ENCODE results near the gene FGD4. TPM values are rescaled to one million over a fixed set of nuclear protein-coding genes. Genes with fewer than 3 reads are reported as not detected.

The FGD4 gene
- total RNA-seq, 1 experiment from 2014 or later, result 54.3 TPM

DNA sequence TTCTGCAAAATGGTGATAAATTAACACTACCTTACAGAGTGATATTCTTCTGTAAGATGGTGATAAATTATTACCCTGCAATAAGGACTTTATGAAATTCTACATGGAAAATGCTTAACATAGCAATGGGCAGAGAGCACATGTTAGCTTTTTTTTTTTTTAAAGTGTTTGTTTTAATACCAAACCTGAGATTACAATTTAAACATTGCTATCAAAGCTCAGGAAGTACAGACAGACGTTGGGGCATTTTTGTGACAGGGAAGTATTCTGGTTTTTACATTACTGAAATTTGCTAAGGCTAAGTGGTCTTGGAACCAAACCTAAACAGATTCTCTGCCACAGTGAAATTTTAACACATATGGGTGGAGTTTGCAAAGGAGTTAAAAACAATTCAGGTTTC lies 133.1 kb downstream of the FGD4 start:
- Histone ChIP-seq H2BK15ac (ENCODE audit: low read depth, low read length) (no peak overlapping the region), H3K4ac (ENCODE audit: low read depth, low read length) (no peak overlapping the region), H3K27me3 (ENCODE audit: insufficient read depth, low read length) (no peaks in the 10 kb centered on the region), H3K14ac (ENCODE audit: insufficient read depth, low read length) (no peak overlapping the region), H4K20me1 (ENCODE audit: control insufficient read depth, insufficient read depth, insufficient read length) (no peaks in the 10 kb centered on the region), H3K4me1 (ENCODE audit: insufficient read depth, low read length) (no peaks in the 10 kb centered on the region), H3K4me2 (ENCODE audit: insufficient read depth, insufficient read length, low read length) (no peak overlapping the region), H3K56ac (ENCODE audit: insufficient read length, low read depth, low read length) (no peak overlapping the region), H3K18ac (ENCODE audit: insufficient read length, low read depth, low read length) (no peak overlapping the region), H2BK5ac (ENCODE audit: insufficient read length, low read length) (no peak overlapping the region), H4K5ac (ENCODE audit: insufficient read length, low read depth, low read length) (no peak overlapping the region), H3K9ac (ENCODE audit: extremely low read depth, insufficient read length, low read length) (no peak overlapping the region), H3K23me2 (ENCODE audit: insufficient read length, low read depth, low read length, poor library complexity, severe bottlenecking) (no peaks in the 10 kb centered on the region), H2BK120ac (ENCODE audit: low read depth, low read length, poor library complexity, severe bottlenecking) (no peak overlapping the region), H3T11ph (ENCODE audit: low read length) (no peak overlapping the region), H2BK20ac (ENCODE audit: low read depth, low read length, poor library complexity, severe bottlenecking) (no peak overlapping the region), H3K79me1 (ENCODE audit: insufficient read depth, low read depth, low read length, poor library complexity, severe bottlenecking) (peaks cover 8% of the 10 kb centered on the region), H4K8ac (replicated peaks; ENCODE audit: insufficient read length, low read depth, low read length) (no peak overlapping the region), H3K79me2 (ENCODE audit: insufficient read depth, low read length) (no peaks in the 10 kb centered on the region; the same call in 1 of the 2 replicates), H2AFZ (ENCODE audit: low read length) (no peak overlapping the region), H3K27ac (ENCODE audit: insufficient read length, low read depth, low read length) (no peak overlapping the region), H2BK12ac (ENCODE audit: insufficient read length, low read depth, low read length) (no peak overlapping the region), H4K91ac (ENCODE audit: insufficient read length, low read depth, low read length) (no peak overlapping the region), H3K23ac (ENCODE audit: insufficient read length, low read depth, low read length) (no peak overlapping the region), H3K9me3 (ENCODE audit: control insufficient read depth, low read depth, low read length) (no peaks in the 10 kb centered on the region), H2AK5ac (ENCODE audit: insufficient read length, low read length) (no peak overlapping the region)
- WGBS (ENCODE audit: extremely low coverage, insufficient read length, low lambda C conversion rate), result no CpG with 5 or more reads among the region's 1 CpG
- H3K27me3 Mint-ChIP-seq (ENCODE audit: low read depth), result no peaks in the 10 kb centered on the region
- TF ChIP-seq, protein P1, sequence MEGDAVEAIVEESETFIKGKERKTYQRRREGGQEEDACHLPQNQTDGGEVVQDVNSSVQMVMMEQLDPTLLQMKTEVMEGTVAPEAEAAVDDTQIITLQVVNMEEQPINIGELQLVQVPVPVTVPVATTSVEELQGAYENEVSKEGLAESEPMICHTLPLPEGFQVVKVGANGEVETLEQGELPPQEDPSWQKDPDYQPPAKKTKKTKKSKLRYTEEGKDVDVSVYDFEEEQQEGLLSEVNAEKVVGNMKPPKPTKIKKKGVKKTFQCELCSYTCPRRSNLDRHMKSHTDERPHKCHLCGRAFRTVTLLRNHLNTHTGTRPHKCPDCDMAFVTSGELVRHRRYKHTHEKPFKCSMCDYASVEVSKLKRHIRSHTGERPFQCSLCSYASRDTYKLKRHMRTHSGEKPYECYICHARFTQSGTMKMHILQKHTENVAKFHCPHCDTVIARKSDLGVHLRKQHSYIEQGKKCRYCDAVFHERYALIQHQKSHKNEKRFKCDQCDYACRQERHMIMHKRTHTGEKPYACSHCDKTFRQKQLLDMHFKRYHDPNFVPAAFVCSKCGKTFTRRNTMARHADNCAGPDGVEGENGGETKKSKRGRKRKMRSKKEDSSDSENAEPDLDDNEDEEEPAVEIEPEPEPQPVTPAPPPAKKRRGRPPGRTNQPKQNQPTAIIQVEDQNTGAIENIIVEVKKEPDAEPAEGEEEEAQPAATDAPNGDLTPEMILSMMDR (conservative IDR thresholded peaks at IDR 0.05), result no peak
- H3K4me1 Mint-ChIP-seq, result peaks cover 45% of the 10 kb centered on the region in 2 experiments
- H3K36me3 Mint-ChIP-seq (ENCODE audit: insufficient read depth in 1 of 3, low read depth in 3 of 3), result peaks cover 0 to 5% (median 2%) of the 10 kb centered on the region in 3 experiments; a peak in 4 of 7 replicates
- no peak for DNase-seq
- no peak overlapping the region for H3K27ac Mint-ChIP-seq
- H3K4me3 Mint-ChIP-seq, result no peak overlapping the region
- no peaks in the 10 kb centered on the region for H3K9me3 Mint-ChIP-seq
